HG02763 (cell line): Measurements from ENCODE around the gene NLGN1.

Experiments
- ATAC-seq: cut with Tn5 transposase; IDR thresholded peaks from one replicate; pipeline ENCODE4 v1.9.1; 2021; ENCODE audit warnings: mild to moderate bottlenecking, moderate library complexity; ENCODE audit not compliant: unreplicated experiment

Gene NLGN1

GRCh38 chr3:174058804-174059203 lies 661.3 kb downstream of the NLGN1 start:
- no peak for ATAC-seq

GRCh38 chr3:174060431-174060830 lies 662.9 kb downstream of the NLGN1 start:
- ATAC-seq, result no peak

GRCh38 chr3:174061162-174061561 lies 663.6 kb downstream of the NLGN1 start:
- no peak for ATAC-seq

GRCh38 chr3:174061731-174062130 lies 664.2 kb downstream of the NLGN1 start:
- no peak for ATAC-seq

- ATAC-seq, result no peak
Observed at GRCh38 chr3:174062923-174063322, 665.4 kb downstream of the NLGN1 start.

GRCh38 chr3:174068035-174068434 lies 670.5 kb downstream of the NLGN1 start:
- no peak for ATAC-seq

GRCh38 chr3:174072675-174073074 lies 675.1 kb downstream of the NLGN1 start:
- ATAC-seq, result no peak

- ATAC-seq, result no peak
Observed at GRCh38 chr3:174083706-174084105, 686.2 kb downstream of the NLGN1 start.

GRCh38 chr3:174089592-174089991 lies 692.0 kb downstream of the NLGN1 start:
- ATAC-seq, result no peak

GRCh38 chr3:174094669-174095068 lies 697.1 kb downstream of the NLGN1 start:
- ATAC-seq, result no peak

GRCh38 chr3:174097686-174098085 lies 700.1 kb downstream of the NLGN1 start:
- no peak for ATAC-seq

GRCh38 chr3:174098746-174099145 lies 701.2 kb downstream of the NLGN1 start:
- no peak for ATAC-seq

- no peak for ATAC-seq
Observed at GRCh38 chr3:174099724-174100123, 702.2 kb downstream of the NLGN1 start.

- ATAC-seq, result no peak
Observed at GRCh38 chr3:174100744-174101143, 703.2 kb downstream of the NLGN1 start.

GRCh38 chr3:174101244-174101643 lies 703.7 kb downstream of the NLGN1 start:
- peak; percentile 56 for ATAC-seq

- no peak for ATAC-seq
Observed at GRCh38 chr3:174102274-174102673, 704.7 kb downstream of the NLGN1 start.

GRCh38 chr3:174102866-174103265 lies 705.3 kb downstream of the NLGN1 start:
- no peak for ATAC-seq

- no peak for ATAC-seq
Observed at GRCh38 chr3:174110761-174111160, 713.2 kb downstream of the NLGN1 start.

GRCh38 chr3:174111776-174112175 lies 714.2 kb downstream of the NLGN1 start:
- ATAC-seq, result no peak

GRCh38 chr3:174116421-174116820 lies 718.9 kb downstream of the NLGN1 start:
- ATAC-seq, result no peak

GRCh38 chr3:174120997-174121396 lies 723.5 kb downstream of the NLGN1 start:
- ATAC-seq, result no peak

GRCh38 chr3:174122411-174122810 lies 724.9 kb downstream of the NLGN1 start:
- ATAC-seq, result no peak

- ATAC-seq, result no peak
Observed at GRCh38 chr3:174125267-174125824, 727.8 kb downstream of the NLGN1 start.
